ENCODE results near the gene NUDT22.
"Not testable (repeated sequence)": the region's sequence is repeated elsewhere in the genome, so short reads cannot be mapped to it uniquely, and the experiment has no call there.

Gene NUDT22

DNA sequence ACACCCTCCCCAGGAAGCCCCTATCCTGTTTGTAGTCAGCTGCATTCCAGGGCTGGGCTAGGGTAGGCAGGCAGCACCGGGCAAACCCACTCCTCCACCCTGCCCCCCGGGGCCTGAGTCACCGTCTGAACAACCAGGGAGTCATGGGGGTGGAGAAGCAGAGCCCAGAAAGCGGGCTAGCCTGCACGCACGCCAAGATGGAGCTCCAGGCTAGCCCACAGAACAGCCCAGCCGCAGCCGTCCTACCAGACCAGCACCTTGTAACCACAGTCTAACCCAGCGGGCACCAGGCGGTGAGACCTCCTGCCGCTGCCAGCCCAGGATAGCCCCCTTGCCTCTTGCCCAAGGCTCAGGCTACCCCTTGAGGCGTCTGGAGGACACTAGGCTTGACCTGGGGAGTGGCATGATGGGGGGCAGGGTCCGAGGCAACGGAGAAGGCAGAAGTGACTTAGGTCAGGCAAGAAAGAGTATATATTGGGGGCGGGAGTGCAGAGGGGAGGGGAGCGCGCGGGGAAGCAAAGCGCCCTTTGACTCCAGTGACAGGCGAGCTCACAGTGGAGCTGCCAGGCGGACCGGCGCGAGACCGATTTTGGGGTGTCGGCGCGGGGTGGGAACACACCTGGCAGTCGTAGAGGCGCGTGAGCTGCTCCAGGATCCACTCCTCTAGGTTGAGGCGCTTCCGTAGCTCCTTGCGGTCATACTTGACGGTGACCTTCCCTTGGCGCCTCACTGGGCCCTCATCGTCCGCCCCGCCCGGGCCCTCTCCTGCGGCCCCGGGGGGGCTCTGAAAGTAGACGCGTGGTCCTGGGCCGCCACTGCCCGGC lies 19.9 kb downstream of the NUDT22 start:
- Histone ChIP-seq H3K36me3 (peaks cover 24% of the 10 kb centered on the region), H3K9ac (peak overlapping the region; percentile 97), H3K4me3 (peak overlapping the region; percentile 97), H3K27me3 (no peaks in the 10 kb centered on the region), H3K4me1 (peaks cover 69% of the 10 kb centered on the region), H4K20me1 (peaks cover 42% of the 10 kb centered on the region), H3K27ac (peak overlapping the region; percentile 97), H3K4me2 (peak overlapping the region; percentile 97), H3K9me3 (no peaks in the 10 kb centered on the region)
- TF ChIP-seq Cebpa-rat (IDR thresholded peaks at IDR 0.05): no peak

DNA sequence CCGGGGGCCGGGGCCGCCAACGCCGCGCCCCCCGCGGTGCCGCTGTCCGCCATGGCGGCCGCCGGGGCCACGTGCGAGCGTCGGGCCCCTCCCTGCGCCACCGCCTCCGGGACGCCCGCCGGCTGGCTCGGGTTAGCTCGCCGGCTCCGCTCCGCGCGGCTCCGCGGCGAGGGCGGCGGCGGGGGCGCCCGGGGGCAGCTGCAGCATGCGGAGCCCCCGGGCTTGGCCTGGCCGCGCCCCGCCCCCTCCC lies 20.5 kb downstream of the NUDT22 start:
- Histone ChIP-seq H3K4me1 (peaks cover 69% of the 10 kb centered on the region), H3K4me2 (peak overlapping the region; percentile 97; the same call in 1 of the 2 replicates), H3K27ac (peak overlapping the region; percentile 97)

DNA sequence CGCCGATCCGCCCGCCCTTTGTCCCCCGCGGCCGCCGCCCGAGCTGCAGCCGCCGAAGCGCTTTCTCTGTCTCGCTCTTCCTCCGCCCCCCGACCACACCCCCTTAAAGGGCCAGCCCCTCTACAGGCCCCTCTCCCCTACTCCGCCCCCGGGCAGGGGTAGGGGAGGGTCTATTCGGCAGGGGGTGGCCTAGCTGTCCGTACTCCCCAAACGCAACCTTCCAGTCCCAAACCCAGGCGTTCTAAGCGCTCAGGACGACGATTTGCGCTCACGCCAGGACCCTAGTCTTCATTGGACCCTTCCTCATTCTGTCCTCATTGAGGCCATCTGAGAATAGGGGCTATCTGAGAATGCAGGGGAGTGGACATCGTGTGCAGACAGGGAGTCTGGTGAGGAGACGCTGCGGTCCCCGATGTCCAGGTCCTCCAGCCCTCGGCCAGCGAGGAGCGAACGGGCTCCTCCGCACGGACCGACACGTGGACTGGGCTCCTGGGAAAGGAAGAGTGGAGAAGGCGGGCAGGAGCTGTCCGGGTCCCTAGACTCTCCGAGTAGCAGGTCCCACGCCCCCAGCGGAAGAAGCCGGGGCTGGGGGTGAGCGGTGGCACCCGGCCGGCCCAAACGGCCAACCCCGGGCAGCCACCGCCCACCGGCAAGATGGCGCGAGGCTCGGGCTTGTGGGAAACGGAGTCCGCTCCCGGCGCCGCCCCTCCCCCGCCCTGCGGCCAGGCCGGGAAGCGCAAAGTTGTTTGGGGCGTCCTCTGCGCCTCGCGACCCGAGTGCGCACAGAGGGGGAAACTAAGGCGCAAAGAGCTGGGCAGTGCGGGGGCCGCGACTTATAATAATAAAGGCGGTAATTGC lies 21.0 kb downstream of the NUDT22 start, which contains the start of gene PPP1R14B:
TSS of gene PPP1R14B (minus strand) at position 73 of the 858 bp plus-strand sequence. CDS start 270 bp downstream, outside the sequence.
- Histone ChIP-seq H3K27me3 (no peaks in the 10 kb centered on the region), H3K9me3 (no peaks in the 10 kb centered on the region), H4K20me1 (peaks cover 40% of the 10 kb centered on the region), H3K27ac (peak within 1 kb of the TSS; percentile 97), H3K4me1 (peaks cover 72% of the 10 kb centered on the region), H3K4me3 (peak within 1 kb of the TSS; percentile 97), H3K36me3 (peaks cover 24% of the 10 kb centered on the region), H3K4me2 (peak within 1 kb of the TSS; percentile 97), H3K9ac (peak within 1 kb of the TSS; percentile 97)
- TF ChIP-seq Cebpa-rat (IDR thresholded peaks at IDR 0.05): no peak

More for the DNA sequence above, 20.5 kb downstream of the NUDT22 start:
- H3K27me3 ChIP-seq, H3K9me3 ChIP-seq: not testable (repeated sequence)
- peaks cover 24% of the 10 kb centered on the region for H3K36me3 ChIP-seq
- H4K20me1 ChIP-seq: peaks cover 42% of the 10 kb centered on the region
- peak overlapping the region; percentile 97 for H3K9ac ChIP-seq
- H3K4me3 ChIP-seq: peak overlapping the region; percentile 97

DNA sequence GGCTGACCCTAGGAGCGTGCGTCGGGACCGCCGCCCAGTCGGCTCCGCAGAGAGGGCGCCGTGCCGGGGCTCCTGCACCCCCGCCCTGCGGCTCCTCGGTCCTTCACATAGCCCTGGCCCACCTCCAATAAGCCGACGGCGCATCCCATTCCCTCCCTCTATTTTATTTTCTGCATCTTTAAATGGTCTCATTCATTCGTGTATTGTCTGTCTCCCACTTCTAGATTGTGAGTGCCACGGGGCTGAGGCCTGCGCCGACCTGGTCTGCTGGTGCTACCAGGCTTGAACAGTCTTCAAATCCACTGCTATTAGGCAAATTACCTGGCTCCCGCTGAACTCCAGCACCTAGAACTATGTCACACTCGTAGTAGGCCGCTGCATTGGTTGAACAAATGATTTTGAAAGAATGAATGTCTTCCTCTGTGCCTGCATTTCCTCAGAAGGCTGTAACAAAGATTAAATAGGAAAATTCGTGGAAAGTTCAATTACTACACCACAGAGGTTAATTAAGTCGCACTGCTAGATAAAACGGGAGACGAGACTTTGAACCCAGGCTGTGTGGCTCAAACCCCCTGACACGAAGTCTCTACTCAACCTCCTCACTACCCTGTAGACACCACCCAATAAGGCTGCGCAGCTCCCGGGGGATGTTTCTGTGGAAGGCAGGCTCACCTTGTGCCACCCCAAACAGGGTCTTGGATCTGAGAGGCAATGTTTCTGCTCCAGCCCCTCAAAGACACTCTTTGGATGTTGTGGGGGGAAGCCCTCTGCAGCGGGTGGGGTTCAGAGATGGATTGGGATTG lies 21.9 kb downstream of the NUDT22 start:
- no peaks in the 10 kb centered on the region for H3K9me3 ChIP-seq
- H3K4me2 ChIP-seq: peak overlapping the region; percentile 97
- peaks cover 39% of the 10 kb centered on the region for H4K20me1 ChIP-seq
- H3K36me3 ChIP-seq: peaks cover 23% of the 10 kb centered on the region
- TF ChIP-seq Cebpa-rat (IDR thresholded peaks at IDR 0.05): no peak
- H3K27me3 ChIP-seq: no peaks in the 10 kb centered on the region
- peak overlapping the region; percentile 97 for H3K27ac ChIP-seq
- peaks cover 72% of the 10 kb centered on the region for H3K4me1 ChIP-seq
- peak overlapping the region; percentile 97; the same call in 1 of the 2 replicates for H3K9ac ChIP-seq
- H3K4me3 ChIP-seq: peak overlapping the region; percentile 97

DNA sequence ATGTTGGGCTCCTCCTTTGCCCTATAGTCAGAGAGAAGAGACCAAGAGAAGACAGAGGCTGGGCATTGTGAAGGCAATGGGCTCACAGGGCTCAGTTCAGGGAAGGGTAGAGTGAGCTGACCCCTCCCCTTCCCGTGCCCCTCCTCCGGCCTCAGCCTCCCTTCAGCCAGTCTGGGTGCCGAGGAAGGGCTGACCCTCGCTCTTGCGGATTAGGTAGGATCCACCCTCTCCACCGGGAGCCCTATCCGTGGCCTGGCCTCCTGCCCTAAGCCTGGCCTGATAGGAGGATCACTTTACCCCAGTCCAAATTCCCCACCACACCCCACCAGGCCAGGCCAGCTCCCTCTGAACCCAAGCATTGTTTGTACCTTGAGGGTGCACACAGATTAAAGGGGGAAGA lies 22.5 kb downstream of the NUDT22 start:
- Histone ChIP-seq H3K9me3 (no peaks in the 10 kb centered on the region), H3K4me1 (peaks cover 72% of the 10 kb centered on the region), H3K9ac (peak overlapping the region; percentile 86; the same call in 1 of the 2 replicates), H3K27me3 (no peaks in the 10 kb centered on the region), H3K27ac (peak overlapping the region; percentile 97), H4K20me1 (peaks cover 39% of the 10 kb centered on the region), H3K4me3 (no peak overlapping the region), H3K36me3 (peaks cover 16% of the 10 kb centered on the region), H3K4me2 (peak overlapping the region; percentile 97)
- no peak for TF ChIP-seq Cebpa-rat (IDR thresholded peaks at IDR 0.05)

DNA sequence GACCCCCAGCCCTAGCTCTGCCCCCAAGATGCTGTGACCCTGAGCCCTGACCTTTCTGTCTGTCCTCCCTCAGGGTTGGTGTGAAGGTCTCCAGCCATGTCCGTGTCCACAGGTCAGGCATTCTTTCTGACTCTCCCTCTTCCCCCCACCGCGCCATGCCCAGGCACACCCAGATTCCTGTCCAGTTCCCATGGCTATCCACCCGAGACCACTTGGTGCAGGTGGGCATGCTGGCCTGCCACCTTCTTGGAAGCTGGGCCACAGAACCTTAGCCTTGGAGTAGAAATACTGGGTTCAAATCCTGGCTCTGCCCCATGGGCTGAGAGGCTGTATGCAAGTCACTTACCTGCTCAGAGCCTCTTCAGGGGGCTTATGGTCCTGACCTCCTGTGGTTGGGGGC lies 23.0 kb downstream of the NUDT22 start:
- H4K20me1 ChIP-seq: peaks cover 39% of the 10 kb centered on the region
- peaks cover 72% of the 10 kb centered on the region for H3K4me1 ChIP-seq
- H3K4me2 ChIP-seq: peak overlapping the region; percentile 97
- no peaks in the 10 kb centered on the region for H3K27me3 ChIP-seq
- no peaks in the 10 kb centered on the region for H3K9me3 ChIP-seq
- peak overlapping the region; percentile 86; the same call in 1 of the 2 replicates for H3K9ac ChIP-seq
- no peak overlapping the region for H3K4me3 ChIP-seq
- peaks cover 12% of the 10 kb centered on the region for H3K36me3 ChIP-seq
- no peak for TF ChIP-seq Cebpa-rat (IDR thresholded peaks at IDR 0.05)
- peak overlapping the region; percentile 97 for H3K27ac ChIP-seq

DNA sequence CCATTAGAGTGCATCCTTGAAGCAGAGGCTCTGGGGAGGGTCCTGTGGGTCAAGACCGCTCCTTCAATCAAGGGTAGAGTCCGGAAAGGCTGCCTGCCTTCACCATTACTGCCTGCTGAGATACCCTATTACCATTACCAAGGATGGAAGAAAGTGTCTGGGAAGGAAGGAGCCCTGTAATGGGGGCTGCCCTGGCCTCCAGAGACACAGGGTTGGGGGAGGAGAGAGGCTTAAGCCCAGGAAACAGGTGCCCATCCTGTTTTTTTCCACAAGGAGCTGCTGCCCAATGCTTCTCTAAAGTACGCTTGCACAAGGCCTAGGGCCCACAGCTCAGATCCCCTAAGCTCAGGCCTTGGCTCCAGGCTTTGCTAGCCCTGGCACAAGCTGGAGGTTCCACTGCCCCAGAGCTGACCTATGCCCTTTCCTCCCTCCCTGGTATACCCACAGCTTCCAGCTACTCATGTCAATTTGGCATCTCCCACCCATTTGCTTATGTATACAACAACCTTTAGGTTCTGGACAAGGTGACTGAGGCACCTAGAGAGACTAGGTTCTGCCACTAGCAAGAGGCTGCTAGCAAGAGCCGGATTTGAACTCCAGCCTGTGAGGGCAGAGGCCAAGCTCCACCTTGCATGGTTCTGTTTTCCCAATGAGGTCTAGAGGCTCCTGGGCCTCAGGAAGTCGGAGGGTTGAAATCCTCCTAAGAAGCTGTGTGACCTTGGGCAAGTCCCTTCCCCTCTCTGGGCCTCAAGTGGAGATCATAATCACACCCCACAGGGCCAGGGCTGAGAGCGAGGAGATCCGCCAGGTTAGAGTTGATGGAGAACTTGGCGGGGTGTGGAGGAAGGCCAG lies 23.7 kb downstream of the NUDT22 start:
- Histone ChIP-seq H3K9me3 (no peaks in the 10 kb centered on the region), H4K20me1 (peaks cover 39% of the 10 kb centered on the region), H3K4me1 (peaks cover 70% of the 10 kb centered on the region), H3K27me3 (no peaks in the 10 kb centered on the region), H3K36me3 (peaks cover 12% of the 10 kb centered on the region), H3K4me2 (peak overlapping the region; percentile 97), H3K9ac (peak overlapping the region; percentile 86), H3K27ac (peak overlapping the region; percentile 97), H3K4me3 (peak overlapping the region; percentile 92)
- no peak for TF ChIP-seq Cebpa-rat (IDR thresholded peaks at IDR 0.05)

DNA sequence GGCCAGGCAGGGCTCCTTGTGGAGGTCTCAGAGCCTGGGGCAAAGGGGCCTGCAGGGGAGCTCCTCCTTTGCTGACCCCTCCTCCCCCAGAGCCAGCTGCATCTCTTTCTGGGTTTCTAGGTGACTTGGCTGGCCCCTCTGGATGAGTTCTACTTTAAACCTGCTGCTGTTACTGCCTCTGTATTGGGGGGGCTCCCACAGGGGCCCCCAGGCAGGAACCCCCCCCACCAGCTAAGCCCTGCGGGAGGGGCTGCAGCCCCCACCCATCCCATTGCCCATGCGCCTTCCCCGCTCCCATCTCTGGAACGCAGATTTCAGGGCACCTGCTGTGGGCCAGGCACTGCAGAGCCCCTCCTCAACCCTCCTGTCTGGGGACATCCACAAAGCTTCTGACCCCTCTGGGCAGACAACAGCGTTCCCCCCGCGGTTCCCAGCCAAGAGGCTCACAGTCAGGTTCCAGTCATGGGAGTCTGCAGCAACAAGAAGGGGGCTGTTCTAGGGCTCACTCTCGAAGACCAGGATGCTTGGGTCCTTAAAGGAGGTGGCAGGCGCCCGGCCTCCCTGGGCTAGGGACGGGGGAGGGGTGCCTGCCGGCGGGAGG lies 24.4 kb downstream of the NUDT22 start:
- Histone ChIP-seq H3K4me1 (peaks cover 66% of the 10 kb centered on the region), H3K4me2 (peak overlapping the region; percentile 97), H3K27ac (peak overlapping the region; percentile 97), H3K36me3 (peaks cover 15% of the 10 kb centered on the region), H3K4me3 (peak overlapping the region; percentile 92), H3K9me3 (no peaks in the 10 kb centered on the region), H3K9ac (peak overlapping the region; percentile 86), H4K20me1 (peaks cover 35% of the 10 kb centered on the region), H3K27me3 (no peaks in the 10 kb centered on the region)
- no peak for TF ChIP-seq Cebpa-rat (IDR thresholded peaks at IDR 0.05)

All from BLaER1 (cell line).